NT2/D1 (cell line): ENCODE data around the gene TTC39B.

Experiments used
- SUZ12 ChIP-seq: IDR thresholded peaks from 2 replicates; pipeline ENCODE4 v1.6.1; 2011; ENCODE audit not compliant: insufficient read length, insufficient read depth; ENCODE audit errors: extremely low read depth
- YY1 ChIP-seq: IDR thresholded peaks from 2 replicates; pipeline ENCODE4 v1.6.1; 2011; ENCODE audit not compliant: insufficient read length, insufficient read depth
- ZNF274 ChIP-seq: IDR thresholded peaks from 2 replicates; pipeline ENCODE4 v1.6.1; 2011; ENCODE audit warnings: mild to moderate bottlenecking, low read depth, low read length

GRCh38 chr9:15272377-15272928 lies 34.6 kb downstream of the TTC39B start:
- TF ChIP-seq YY1 (no peak), ZNF274 (no peak), SUZ12 (no peak)
